Melanocyte of skin (primary cell): Measurements from ENCODE around the gene TAF1B. TPM values are rescaled to one million over a fixed set of nuclear protein-coding genes. Genes with fewer than 3 reads are reported as not detected.

Experiments
- total RNA-seq, 2 donors: library from RNA; depleted of rRNA; stranded (reverse); fragments of >200 nt; gene quantifications; 2 replicates each; pipeline ENCODE4 v1.2.3, GENCODE V29; 2012

The TAF1B gene
- 10 to 100 TPM; 27.9 to 32.3 TPM for total RNA-seq

DNA sequence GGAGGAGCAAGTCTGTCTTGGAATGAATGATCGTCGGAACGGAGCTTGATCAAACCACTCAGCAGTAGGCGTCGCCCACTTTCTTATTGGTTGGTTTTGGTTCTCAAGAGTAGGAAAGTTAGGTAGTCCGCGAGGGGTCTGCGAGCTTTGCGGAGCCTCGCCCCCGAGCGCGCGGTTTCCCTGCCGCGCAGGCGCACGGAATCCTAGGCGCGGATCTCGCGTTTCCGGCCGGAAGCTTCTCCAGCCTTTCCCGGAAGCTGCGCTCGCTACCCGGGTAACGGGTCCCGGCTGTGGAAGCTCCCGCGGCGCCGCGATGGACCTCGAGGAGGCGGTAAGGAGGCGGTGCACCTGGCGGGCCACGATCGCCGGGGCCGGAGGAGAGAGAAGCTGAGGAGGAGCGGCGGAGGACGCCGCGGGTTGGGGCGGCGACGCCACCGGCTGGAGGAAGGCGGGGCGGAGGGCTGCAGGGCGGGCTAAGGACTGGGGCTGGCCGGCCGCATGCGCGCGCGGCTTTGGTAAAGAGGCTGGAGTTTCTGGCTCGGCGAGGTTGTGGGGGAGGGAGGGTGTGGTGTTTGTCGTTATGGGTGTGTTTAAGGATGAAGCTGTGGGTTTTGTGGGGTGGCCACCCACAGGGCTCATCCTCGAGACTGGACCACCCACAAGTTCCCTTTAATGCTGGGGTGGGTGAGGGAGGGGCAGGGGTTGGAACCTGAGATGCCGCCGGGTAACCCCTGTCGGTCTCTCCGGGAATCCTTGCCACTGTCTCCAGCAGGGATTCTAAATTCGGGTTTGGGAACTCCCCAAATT is at the start of gene TAF1B:
TSS of gene TAF1B (plus strand) at position 246 of the 807 bp plus-strand sequence. CDS start at position 314, 68 bp downstream.

DNA sequence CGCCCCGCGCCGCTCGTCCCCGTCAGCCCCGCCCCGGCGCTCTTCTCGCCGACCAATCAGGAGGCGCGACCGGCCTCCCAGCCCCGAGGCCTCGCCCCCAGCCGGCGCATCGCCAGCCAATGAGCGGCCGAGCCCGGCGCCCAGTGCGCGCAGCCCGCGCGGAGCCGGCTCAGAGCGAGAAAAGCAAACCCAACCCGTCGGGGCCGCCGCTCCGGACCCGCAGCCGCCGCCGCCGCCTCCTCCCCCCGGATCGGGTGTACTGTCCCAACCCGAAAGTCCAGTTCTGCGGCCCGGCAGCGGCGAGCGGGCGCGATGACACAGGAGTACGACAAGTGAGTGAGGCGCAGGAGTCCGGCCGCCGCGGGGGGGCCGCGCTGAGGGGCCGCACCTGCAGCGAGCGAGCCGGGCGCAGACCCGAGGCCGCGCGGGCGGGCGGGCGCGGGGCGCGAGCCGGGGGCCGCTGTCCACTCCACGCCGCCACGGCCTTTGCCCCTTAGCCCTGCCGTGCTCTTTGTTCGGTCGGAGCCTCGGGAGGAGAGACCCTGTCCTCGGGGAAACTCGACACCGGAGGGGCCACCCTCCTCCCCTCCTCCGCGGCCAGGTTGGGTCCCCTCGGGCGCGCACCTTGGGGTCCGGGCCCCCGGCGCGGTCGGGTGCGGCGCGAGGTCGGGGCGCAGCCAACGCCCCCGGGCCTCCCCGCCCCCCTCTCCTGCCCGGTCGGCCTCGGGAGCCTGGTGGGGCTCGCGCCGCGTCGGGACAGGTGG is 108.4 kb downstream of the TAF1B start, which contains the start of gene GRHL1:
TSS of gene GRHL1 (plus strand) at position 172 of the 764 bp plus-strand sequence. CDS start at position 313, 141 bp downstream.

Other genes starting within 250 kb of the TAF1B start
- gene YWHAQ, start 212.5 kb upstream of the TAF1B start, total RNA-seq: 100 to 1,000 TPM; 184 to 258 TPM
- under 1 TPM; 0.34 to 1.00 TPM for gene GRHL1, start 108.2 kb downstream of the TAF1B start, total RNA-seq
- 10 to 100 TPM; 11.3 to 11.4 TPM for gene KLF11, start 200.1 kb downstream of the TAF1B start, total RNA-seq
- gene CYS1, start 236.9 kb downstream of the TAF1B start, total RNA-seq: under 1 TPM; 0.33 to 0.34 TPM